ENCODE data around the gene ZCWPW2. TPM values are rescaled to one million over a fixed set of nuclear protein-coding genes. Genes with fewer than 3 reads are reported as not detected.
A peak's percentile ranks its signal among the peaks of the same experiment; 100 is the strongest.

Gene ZCWPW2
- 1 to 10 TPM in 2 of 4 donors, under 1 TPM in 1, not detected in 1; 0.55 to 1.6 (median 1.3) TPM for total RNA-seq

GRCh38 chr3:28348629-28349468, at the start of gene ZCWPW2, which contains the start of gene AZI2:
Gene ZCWPW2, plus strand, starts transcription at chr3:28348721. Its CDS starts 64,348 bp downstream, at chr3:28413069.
Gene AZI2, minus strand, starts transcription at chr3:28348824. Its CDS starts 8,207 bp downstream, at chr3:28340617.
- Histone ChIP-seq H3K4me3 (peak within 1 kb of the TSS; percentile 76 to 98 (median 92)), H3K36me3 (peaks cover 0 to 15% of the 10 kb centered on the region in 2 donors), H3K4me1 (peaks cover 44 to 48% of the 10 kb centered on the region in 2 donors), H3K27ac (peak within 1 kb of the TSS; percentile 94 to 100 (median 98)), H3K27me3 (no peaks in the 10 kb centered on the region), H3K9me3 (peaks cover 0 to 12% (median 4%) of the 10 kb centered on the region in 3 donors)
- TF ChIP-seq CTCF (IDR thresholded peaks at IDR 0.05 in 4 of 5, conservative IDR thresholded peaks at IDR 0.05 in 1 of 5) (peak in 3 of 5 experiments; percentile 18 to 38 (median 34)), POLR2A (IDR thresholded peaks at IDR 0.05) (peak; percentile 93)
- ATAC-seq (peak; percentile 87 to 91), DNase-seq (peak; percentile 95 to 97)
- intact Hi-C loops (cut with DNase I; ENCODE audit: low total_unique reads): loop anchor here (1.0 to 10.0 kb wide), 3 partner anchors 865 to 1293 kb away; partner anchors contain the start of genes RBMS3 and SLC4A7
- in situ Hi-C loops (cut with MboI; ENCODE audit: low sequenced_read_pairs in 4 of 4): no loop called here

GRCh38 chr3:28299705-28300104, 48.8 kb upstream of the ZCWPW2 start:
- Histone ChIP-seq H3K27me3 (no peaks in the 10 kb centered on the region), H3K36me3 (no peaks in the 10 kb centered on the region), H3K27ac (no peak overlapping the region), H3K4me3 (no peak overlapping the region), H3K9me3 (no peaks in the 10 kb centered on the region), H3K4me1 (peaks cover 0 to 9% of the 10 kb centered on the region in 2 donors)
- TF ChIP-seq CTCF (IDR thresholded peaks at IDR 0.05 in 4 of 5, conservative IDR thresholded peaks at IDR 0.05 in 1 of 5) (no peak), POLR2A (IDR thresholded peaks at IDR 0.05) (no peak)
- intact Hi-C loops (cut with DNase I; ENCODE audit: low total_unique reads): no loop called here
- DNase-seq (no peak), ATAC-seq (no peak)
- in situ Hi-C loops (cut with MboI; ENCODE audit: low sequenced_read_pairs in 4 of 4): loop anchor here in 1 of 4 donors (25.0 kb wide), 1 partner anchor 587 kb away; the partner anchor contains the start of gene EOMES

GRCh38 chr3:28300345-28300962, 48.1 kb upstream of the ZCWPW2 start:
- Histone ChIP-seq H3K36me3 (no peaks in the 10 kb centered on the region), H3K27ac (no peak overlapping the region), H3K9me3 (no peaks in the 10 kb centered on the region), H3K4me3 (no peak overlapping the region), H3K27me3 (no peaks in the 10 kb centered on the region), H3K4me1 (peaks cover 0 to 9% of the 10 kb centered on the region in 2 donors)
- intact Hi-C loops (cut with DNase I; ENCODE audit: low total_unique reads) (no loop called here), in situ Hi-C loops (cut with MboI; ENCODE audit: low sequenced_read_pairs in 4 of 4) (loop anchor here in 1 of 4 donors (25.0 kb wide), 1 partner anchor 588 kb away; the partner anchor contains the start of gene EOMES)
- DNase-seq (no peak), ATAC-seq (no peak)
- TF ChIP-seq CTCF (IDR thresholded peaks at IDR 0.05 in 4 of 5, conservative IDR thresholded peaks at IDR 0.05 in 1 of 5): no peak
- TF ChIP-seq POLR2A (IDR thresholded peaks at IDR 0.05): no peak

GRCh38 chr3:28301688-28302087, 46.8 kb upstream of the ZCWPW2 start:
- TF ChIP-seq POLR2A (IDR thresholded peaks at IDR 0.05): no peak
- no peak for TF ChIP-seq CTCF (IDR thresholded peaks at IDR 0.05 in 4 of 5, conservative IDR thresholded peaks at IDR 0.05 in 1 of 5)
- intact Hi-C loops (cut with DNase I; ENCODE audit: low total_unique reads): no loop called here

More at GRCh38 chr3:28301688-28302087, 46.8 kb upstream of the ZCWPW2 start:
- ATAC-seq: no peak
- H3K36me3 ChIP-seq: no peaks in the 10 kb centered on the region
- DNase-seq: no peak
- no peak overlapping the region for H3K4me3 ChIP-seq
- no peaks in the 10 kb centered on the region for H3K9me3 ChIP-seq
- peaks cover 0 to 9% of the 10 kb centered on the region in 2 donors for H3K4me1 ChIP-seq
- in situ Hi-C loops (cut with MboI; ENCODE audit: low sequenced_read_pairs in 4 of 4): loop anchor here in 1 of 4 donors (25.0 kb wide), 1 partner anchor 589 kb away; the partner anchor contains the start of gene EOMES
- no peaks in the 10 kb centered on the region for H3K27me3 ChIP-seq
- H3K27ac ChIP-seq: no peak overlapping the region
